T-helper 2 cell treated with Interferon-gamma antibody and Interleukin-4, amounts not matched to agents 5 μg/mL and 100 μg/mL, for 36 hours (primary cell): Measurements from ENCODE around the gene SLC10A7.

Source experiments
- DNase-seq: peaks from one replicate; pipeline ENCODE4 v3.0.0; 2021; ENCODE audit warnings: low spot score
- H3K27ac Mint-ChIP-seq: one replicate; pipeline ENCODE4 v1.8.0; 2021; ENCODE audit warnings: mild to moderate bottlenecking, mixed read lengths
- H3K27me3 Mint-ChIP-seq: one replicate; pipeline ENCODE4 v1.8.0; 2021; ENCODE audit warnings: low read depth, mixed read lengths
- H3K36me3 Mint-ChIP-seq: one replicate; pipeline ENCODE4 v1.8.0; 2021; ENCODE audit warnings: low read depth, mixed read lengths
- H3K4me1 Mint-ChIP-seq: one replicate; pipeline ENCODE4 v1.8.0; 2021; ENCODE audit warnings: low read depth, mixed read lengths
- H3K4me3 Mint-ChIP-seq: one replicate; pipeline ENCODE4 v1.8.0; 2022; ENCODE audit warnings: mild to moderate bottlenecking, moderate library complexity, mixed read lengths
- H3K9me3 Mint-ChIP-seq: one replicate; pipeline ENCODE4 v1.8.0; 2021; ENCODE audit warnings: mixed read lengths

Gene SLC10A7, protein sequence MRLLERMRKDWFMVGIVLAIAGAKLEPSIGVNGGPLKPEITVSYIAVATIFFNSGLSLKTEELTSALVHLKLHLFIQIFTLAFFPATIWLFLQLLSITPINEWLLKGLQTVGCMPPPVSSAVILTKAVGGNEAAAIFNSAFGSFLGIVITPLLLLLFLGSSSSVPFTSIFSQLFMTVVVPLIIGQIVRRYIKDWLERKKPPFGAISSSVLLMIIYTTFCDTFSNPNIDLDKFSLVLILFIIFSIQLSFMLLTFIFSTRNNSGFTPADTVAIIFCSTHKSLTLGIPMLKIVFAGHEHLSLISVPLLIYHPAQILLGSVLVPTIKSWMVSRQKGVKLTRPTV

DNA sequence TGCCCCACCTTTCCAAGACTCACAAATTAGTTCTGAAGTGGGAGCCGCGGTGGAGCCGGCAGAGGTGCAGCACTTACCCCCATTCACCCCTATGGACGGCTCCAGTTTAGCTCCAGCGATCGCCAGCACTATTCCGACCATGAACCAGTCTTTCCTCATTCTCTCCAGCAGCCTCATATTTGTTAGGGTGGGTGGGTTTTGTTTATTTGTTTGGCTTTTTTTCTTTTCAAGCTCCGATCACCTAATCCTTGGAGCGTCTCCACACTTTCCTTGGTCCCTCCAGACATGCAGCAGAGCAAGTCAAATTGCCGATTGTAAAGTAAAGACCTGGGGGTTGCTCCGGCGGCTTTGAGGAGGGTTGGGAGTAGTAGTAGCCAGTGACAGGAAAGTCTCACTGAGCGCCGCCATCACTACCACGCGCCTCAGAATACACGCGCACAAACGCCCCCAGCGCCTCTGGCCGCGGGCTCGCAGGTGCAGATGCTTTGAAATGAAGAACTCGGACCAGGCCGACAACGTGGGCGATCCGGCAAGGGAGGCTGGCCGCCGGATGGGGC is at the start of gene SLC10A7:
SLC10A7 (minus strand) TSS at position 400 of the 557 bp plus-strand sequence; CDS start at position 177, 223 bp downstream.
- H3K27ac Mint-ChIP-seq: no peak within 1 kb of the TSS
- peak; percentile 69 for DNase-seq
- H3K9me3 Mint-ChIP-seq: no peaks in the 10 kb centered on the region
- no peaks in the 10 kb centered on the region for H3K27me3 Mint-ChIP-seq
- no peak within 1 kb of the TSS for H3K4me3 Mint-ChIP-seq
- peaks cover 3% of the 10 kb centered on the region for H3K36me3 Mint-ChIP-seq
- peaks cover 20% of the 10 kb centered on the region for H3K4me1 Mint-ChIP-seq

DNA sequence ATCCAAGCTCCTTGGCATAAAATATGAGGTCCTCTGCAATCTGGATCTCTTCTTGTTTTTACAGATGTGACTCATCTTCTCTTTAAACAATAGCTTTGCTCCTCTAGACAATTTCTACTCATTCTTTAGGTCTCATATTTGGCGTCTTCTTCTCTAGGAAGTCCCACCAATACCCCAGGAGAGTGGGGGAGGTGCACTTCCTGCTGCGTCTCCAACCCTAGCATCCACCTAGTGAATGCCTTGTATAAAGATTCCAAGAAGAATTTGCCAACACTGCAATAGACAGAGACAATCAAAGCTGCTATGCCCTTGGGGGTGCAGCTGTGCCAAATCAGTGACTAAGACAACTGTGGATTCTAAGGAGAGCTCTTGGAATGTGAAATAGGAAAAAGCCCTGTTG is 45.7 kb upstream of the SLC10A7 start:
- no peaks in the 10 kb centered on the region for H3K27me3 Mint-ChIP-seq
- H3K27ac Mint-ChIP-seq: no peak overlapping the region
- H3K9me3 Mint-ChIP-seq: no peaks in the 10 kb centered on the region
- H3K4me1 Mint-ChIP-seq: no peaks in the 10 kb centered on the region
- no peaks in the 10 kb centered on the region for H3K36me3 Mint-ChIP-seq
- H3K4me3 Mint-ChIP-seq: no peak overlapping the region
- DNase-seq: no peak

DNA sequence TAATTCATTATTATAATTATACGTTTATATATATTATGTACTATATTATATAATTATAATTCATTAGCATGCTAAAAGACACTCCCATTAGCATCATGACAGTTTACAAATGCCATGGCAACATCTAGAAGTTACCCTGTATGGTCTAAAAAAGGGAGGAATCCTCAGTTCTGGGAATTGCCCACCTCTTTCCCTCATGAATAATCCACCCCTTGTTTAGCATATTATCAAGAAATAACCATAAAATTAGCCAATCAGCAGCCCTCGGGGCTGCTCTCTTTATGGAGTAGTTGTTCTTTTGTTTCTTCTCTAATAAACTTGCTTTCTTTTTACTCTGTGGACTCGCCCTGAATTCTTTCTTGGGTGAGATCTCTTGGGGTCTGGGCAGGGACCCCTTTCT is 42.8 kb upstream of the SLC10A7 start:
- Mint-ChIP-seq H3K27me3 (no peaks in the 10 kb centered on the region), H3K9me3 (no peaks in the 10 kb centered on the region), H3K4me1 (no peaks in the 10 kb centered on the region), H3K4me3 (no peak overlapping the region), H3K36me3 (no peaks in the 10 kb centered on the region), H3K27ac (no peak overlapping the region)
- DNase-seq: no peak

DNA sequence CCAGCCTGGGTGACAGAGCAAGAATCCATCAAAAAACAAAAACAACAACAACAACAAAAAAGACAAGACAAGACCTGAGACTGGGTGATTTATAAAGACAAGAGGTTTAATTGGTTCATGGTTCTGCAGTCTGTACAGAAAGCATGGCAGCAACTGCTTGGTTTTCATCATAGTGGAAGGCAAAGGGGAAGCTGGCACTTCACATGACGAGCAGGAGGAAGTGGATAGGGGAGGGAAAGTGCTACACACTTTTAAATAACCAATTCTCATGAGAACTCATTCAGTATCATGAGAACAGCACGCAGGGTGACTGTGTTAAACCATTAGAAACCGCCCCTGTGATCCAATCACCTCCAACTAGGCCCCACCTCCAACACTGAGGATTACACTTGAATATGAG is 28.4 kb upstream of the SLC10A7 start:
- H3K4me1 Mint-ChIP-seq: no peaks in the 10 kb centered on the region
- no peak for DNase-seq
- H3K4me3 Mint-ChIP-seq: no peak overlapping the region
- no peaks in the 10 kb centered on the region for H3K27me3 Mint-ChIP-seq
- no peak overlapping the region for H3K27ac Mint-ChIP-seq
- H3K9me3 Mint-ChIP-seq: no peaks in the 10 kb centered on the region
- no peaks in the 10 kb centered on the region for H3K36me3 Mint-ChIP-seq

DNA sequence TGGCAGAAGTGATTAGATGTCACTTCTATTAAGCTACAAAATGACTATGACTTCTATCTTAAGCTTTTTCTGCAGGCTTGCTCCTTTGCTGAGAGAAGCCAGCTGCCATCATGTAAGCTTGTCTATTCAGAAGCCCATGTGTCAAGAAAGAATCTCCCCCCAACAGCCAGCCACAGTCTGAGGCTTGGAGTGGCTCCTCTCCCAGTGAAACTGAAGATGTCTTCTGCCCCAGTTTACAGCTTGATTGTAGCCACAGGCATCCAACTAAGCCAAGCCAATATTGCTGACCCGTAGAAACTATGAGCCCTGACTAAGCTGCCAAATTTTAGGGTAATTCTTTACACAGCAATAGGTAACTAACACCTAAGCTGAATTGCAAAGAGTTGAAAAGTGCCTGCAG is 26.7 kb upstream of the SLC10A7 start:
- no peaks in the 10 kb centered on the region for H3K36me3 Mint-ChIP-seq
- DNase-seq: no peak
- H3K9me3 Mint-ChIP-seq: peaks cover 8% of the 10 kb centered on the region
- no peak overlapping the region for H3K27ac Mint-ChIP-seq
- no peaks in the 10 kb centered on the region for H3K4me1 Mint-ChIP-seq
- no peak overlapping the region for H3K4me3 Mint-ChIP-seq
- H3K27me3 Mint-ChIP-seq: no peaks in the 10 kb centered on the region

DNA sequence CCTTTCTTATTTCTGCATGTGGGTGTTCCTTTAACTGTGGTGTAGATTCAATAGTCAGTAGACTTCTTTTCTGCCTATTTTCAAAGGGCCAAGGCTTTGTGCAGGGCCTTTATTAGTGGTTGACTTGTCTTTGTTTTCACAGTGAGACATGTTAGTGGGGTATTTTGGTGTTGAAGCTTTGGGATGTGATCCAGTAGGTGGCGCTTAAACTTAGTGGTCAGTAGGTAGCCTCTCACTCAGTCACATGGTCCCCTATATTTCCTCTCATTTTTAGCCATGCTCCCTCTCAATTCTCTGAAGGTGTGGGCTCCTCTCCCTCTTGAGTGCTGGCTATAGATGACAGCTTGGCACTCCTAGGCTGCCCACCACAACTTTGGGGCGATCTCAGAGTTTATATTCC is 23.4 kb upstream of the SLC10A7 start:
- Mint-ChIP-seq H3K27me3 (peaks cover 19% of the 10 kb centered on the region), H3K9me3 (peaks cover 18% of the 10 kb centered on the region), H3K27ac (no peak overlapping the region), H3K36me3 (peaks cover 2% of the 10 kb centered on the region), H3K4me1 (no peaks in the 10 kb centered on the region), H3K4me3 (no peak overlapping the region)
- no peak for DNase-seq

DNA sequence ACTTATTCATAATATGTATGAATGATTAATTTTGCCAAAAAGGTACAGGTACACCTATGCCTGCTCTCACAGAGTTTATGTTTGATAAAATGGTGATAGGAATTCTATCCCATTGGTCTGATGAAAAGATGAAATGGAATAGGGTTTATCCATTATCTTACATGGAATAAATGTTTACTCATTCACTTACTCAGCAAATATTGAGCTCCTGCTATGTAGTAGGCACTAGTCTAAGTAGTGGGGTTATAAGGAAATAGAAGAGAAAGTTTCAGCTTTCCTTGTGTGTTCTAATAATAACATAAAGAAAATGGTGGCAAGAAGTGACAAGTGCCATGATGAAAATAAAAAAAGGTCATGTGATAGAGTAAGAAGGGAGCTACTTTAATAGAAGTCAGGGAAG is 12.4 kb upstream of the SLC10A7 start:
- Mint-ChIP-seq H3K27me3 (peaks cover 10% of the 10 kb centered on the region), H3K27ac (no peak overlapping the region)

DNA sequence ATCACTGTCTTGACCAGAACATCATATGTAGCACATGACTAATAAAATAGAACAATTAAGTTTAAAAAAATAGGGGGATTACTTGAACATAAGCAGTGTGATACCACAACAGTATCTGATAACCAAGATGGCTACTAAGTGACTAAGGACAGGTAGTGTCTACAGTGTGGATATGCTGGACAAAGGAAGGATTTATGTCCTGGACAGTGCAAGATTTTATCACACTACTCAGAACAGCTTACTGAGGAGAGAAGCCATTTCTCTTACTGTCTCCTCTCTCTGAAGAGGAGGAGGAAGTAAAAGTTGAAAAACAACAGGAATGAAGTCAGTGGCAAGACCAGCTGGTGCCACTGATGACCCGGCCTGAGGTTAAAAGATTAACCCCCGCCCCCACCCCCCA is 4.0 kb upstream of the SLC10A7 start:
- Mint-ChIP-seq H3K4me3 (no peak overlapping the region), H3K27me3 (peaks cover 2% of the 10 kb centered on the region), H3K27ac (no peak overlapping the region), H3K9me3 (peaks cover 8% of the 10 kb centered on the region), H3K4me1 (peaks cover 10% of the 10 kb centered on the region), H3K36me3 (peaks cover 4% of the 10 kb centered on the region)
- DNase-seq: no peak

More for the DNA sequence above, 12.4 kb upstream of the SLC10A7 start:
- H3K9me3 Mint-ChIP-seq: peaks cover 13% of the 10 kb centered on the region
- H3K4me3 Mint-ChIP-seq: no peak overlapping the region
- no peaks in the 10 kb centered on the region for H3K36me3 Mint-ChIP-seq
- no peak for DNase-seq
- H3K4me1 Mint-ChIP-seq: no peaks in the 10 kb centered on the region

DNA sequence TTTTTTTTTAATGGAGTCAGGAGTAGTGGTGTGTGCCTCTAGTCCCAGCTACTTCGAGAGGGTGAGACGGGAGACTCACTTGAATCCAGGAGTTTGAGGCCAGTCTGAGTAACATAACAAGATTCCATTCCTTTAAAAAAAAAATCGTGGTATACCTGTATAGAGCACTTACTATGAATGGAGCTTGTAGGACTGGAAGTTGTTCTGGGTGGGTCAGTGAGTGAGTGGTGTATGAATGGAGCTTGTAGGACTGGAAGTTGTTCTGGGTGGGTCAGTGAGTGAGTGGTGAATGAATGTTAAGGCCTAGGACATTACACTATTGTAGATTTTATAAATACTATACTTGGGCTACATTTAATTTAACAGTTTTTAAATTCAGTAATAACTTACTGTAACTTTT is 2.9 kb upstream of the SLC10A7 start:
- H3K9me3 Mint-ChIP-seq: no peaks in the 10 kb centered on the region
- no peak overlapping the region for H3K27ac Mint-ChIP-seq
- no peak for DNase-seq

DNA sequence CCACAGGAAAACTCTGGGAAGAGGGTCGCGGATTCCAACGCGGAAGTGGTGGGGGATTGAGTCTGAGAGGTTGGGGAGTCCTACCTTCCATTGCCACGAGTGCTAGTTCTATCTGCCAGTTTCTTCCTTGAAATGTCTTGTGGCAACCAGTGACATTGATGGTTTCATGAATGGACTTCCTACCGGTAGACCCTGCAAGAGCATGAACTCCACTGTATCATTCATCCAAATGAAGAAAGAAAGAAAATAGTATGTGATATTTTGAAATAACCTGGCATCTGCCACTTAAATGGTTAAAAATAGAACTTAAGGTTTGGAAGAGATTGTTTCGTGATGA is 1.1 kb upstream of the SLC10A7 start:
- H3K27me3 Mint-ChIP-seq: no peaks in the 10 kb centered on the region
- peaks cover 17% of the 10 kb centered on the region for H3K4me1 Mint-ChIP-seq
- H3K9me3 Mint-ChIP-seq: no peaks in the 10 kb centered on the region
- no peak overlapping the region for H3K4me3 Mint-ChIP-seq
- peaks cover 4% of the 10 kb centered on the region for H3K36me3 Mint-ChIP-seq
- H3K27ac Mint-ChIP-seq: no peak overlapping the region
- no peak for DNase-seq

More for the DNA sequence above, 2.9 kb upstream of the SLC10A7 start:
- peaks cover 10% of the 10 kb centered on the region for H3K4me1 Mint-ChIP-seq
- no peaks in the 10 kb centered on the region for H3K27me3 Mint-ChIP-seq
- no peak overlapping the region for H3K4me3 Mint-ChIP-seq
- H3K36me3 Mint-ChIP-seq: peaks cover 4% of the 10 kb centered on the region

DNA sequence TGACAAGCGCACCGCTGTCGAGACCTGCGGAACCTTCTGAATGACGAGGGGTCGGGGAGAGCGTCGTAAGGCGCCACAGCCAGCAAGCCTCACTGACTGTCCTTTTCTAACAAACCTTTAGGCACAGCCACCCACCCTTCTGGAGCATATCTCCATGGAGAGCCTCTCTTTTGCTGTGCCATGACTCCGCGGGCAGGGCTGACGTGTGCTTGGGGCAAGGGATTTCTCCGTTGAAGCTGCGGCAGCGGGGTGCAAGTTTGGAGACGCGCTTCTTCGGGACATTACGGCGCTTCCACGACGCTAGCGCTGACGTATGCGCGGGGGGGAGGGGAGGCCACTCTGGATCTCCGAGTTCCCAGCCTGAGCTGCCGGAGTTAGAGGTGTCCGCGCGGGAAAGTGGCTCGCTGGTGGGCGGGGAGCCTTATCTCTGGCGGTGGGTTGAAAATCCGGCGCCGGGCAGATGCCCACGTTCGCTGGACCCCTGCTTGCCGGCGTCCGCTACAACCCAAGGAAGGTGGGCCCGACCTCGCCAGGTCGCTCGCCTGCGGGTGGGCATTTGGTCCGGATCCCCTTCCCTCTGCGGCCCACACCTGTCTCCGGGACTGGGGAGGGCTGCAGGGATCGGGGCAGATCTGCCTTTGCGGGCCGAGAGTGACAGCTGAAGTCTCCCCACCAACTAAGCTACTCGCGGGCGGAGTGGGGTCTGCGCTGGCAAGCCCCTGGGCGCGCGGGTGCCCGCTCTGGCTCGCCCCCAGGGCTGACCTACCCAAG is 543 bp upstream of the SLC10A7 start:
- Mint-ChIP-seq H3K4me3 (no peak overlapping the region), H3K9me3 (no peaks in the 10 kb centered on the region), H3K27ac (no peak overlapping the region), H3K27me3 (no peaks in the 10 kb centered on the region), H3K36me3 (peaks cover 4% of the 10 kb centered on the region), H3K4me1 (peaks cover 17% of the 10 kb centered on the region)
- DNase-seq: peak; percentile 82

DNA sequence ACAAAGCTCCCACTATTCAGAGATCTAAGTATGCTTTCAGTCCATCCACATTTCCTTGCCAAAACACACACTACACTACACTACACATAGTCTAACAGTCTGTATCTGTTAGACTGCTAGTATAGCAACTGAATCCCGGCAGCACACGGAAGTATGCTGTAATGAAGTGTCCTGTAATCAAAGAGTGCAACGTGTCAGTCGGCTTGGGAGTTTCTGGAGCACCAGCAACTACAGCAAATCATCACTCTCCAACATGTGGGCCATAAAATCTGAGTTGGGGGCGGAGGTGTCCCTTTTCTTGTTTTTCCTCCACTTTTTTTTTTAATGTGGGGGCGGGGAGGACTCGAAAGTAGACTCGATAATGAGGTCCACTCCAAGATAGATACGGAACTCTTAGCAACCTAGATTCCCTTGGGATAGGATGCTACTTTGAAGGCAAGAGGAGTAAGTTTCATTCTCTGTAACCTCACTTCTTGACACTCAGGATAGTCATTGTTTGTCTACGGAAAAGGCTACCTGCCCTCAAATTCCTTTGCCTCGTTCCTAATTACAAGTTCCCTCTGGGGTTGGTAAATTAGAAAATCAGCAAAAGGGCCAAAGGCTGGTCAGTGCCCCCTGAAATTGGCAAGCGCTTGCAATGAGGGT is 722 bp downstream of the SLC10A7 start:
- DNase-seq: peak; percentile 25
- Mint-ChIP-seq H3K4me3 (no peak overlapping the region), H3K27ac (no peak overlapping the region), H3K4me1 (peaks cover 20% of the 10 kb centered on the region), H3K27me3 (no peaks in the 10 kb centered on the region), H3K36me3 (peaks cover 5% of the 10 kb centered on the region), H3K9me3 (no peaks in the 10 kb centered on the region)

DNA sequence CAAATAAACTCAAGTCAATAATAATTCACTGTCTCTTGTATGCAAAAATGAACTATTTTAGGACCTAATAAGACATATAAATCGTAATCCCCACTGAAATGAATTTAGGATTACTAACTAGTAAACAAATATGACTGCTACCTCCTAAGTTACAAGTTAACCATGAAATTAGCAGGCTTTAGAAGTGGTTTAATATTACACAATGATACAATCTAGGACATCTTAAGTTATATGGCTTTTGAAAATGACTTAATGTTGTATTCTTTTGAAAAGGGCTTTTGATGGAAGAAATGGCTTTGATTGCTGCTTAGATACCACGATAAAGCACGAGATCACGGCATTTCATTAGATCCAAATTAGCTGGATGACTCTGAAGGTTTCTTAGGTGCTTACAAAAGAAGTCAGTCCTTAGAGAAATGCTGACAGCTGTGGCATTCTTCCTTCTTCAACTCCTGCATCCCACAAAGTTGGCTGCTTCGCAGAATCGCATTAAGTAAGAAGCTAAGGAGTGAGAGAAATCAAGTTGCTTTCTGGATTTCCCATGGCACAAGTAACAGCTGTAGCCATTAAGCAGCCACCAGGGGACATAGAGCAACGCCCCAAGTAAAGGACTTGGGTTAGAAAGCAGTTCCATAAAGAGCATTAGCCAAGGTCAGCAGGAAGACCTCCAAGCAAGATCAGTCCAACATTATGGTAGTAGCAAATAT is 6.9 kb downstream of the SLC10A7 start:
- H3K27me3 Mint-ChIP-seq: no peaks in the 10 kb centered on the region
- no peak for DNase-seq
- no peaks in the 10 kb centered on the region for H3K9me3 Mint-ChIP-seq
- H3K4me3 Mint-ChIP-seq: no peak overlapping the region
- H3K36me3 Mint-ChIP-seq: peaks cover 10% of the 10 kb centered on the region
- no peak overlapping the region for H3K27ac Mint-ChIP-seq
- peaks cover 15% of the 10 kb centered on the region for H3K4me1 Mint-ChIP-seq
